Mammary epithelial cell (primary cell): Measurements from ENCODE around the gene ZC3H18.

Source experiments
- EZH2 ChIP-seq: IDR thresholded peaks from 2 replicates; pipeline ENCODE4 v1.6.1; 2012; ENCODE audit warnings: low read length, inconsistent platforms, borderline replicate concordance
- TF ChIP-seq, protein P1 (sequence below), 2 donors: IDR thresholded peaks in 1 of 2; conservative IDR thresholded peaks in 1 of 2; 2 replicates each; pipeline ENCODE4 v1.5.1; 2011 to 2012; ENCODE audit warnings: inconsistent platforms in 2 of 2, low read length in 2 of 2, mild to moderate bottlenecking in 2 of 2, control low read depth in 1 of 2, low read depth in 1 of 2; ENCODE audit not compliant: insufficient read depth in 1 of 2; ENCODE audit errors: extremely low read depth in 1 of 2

DNA sequence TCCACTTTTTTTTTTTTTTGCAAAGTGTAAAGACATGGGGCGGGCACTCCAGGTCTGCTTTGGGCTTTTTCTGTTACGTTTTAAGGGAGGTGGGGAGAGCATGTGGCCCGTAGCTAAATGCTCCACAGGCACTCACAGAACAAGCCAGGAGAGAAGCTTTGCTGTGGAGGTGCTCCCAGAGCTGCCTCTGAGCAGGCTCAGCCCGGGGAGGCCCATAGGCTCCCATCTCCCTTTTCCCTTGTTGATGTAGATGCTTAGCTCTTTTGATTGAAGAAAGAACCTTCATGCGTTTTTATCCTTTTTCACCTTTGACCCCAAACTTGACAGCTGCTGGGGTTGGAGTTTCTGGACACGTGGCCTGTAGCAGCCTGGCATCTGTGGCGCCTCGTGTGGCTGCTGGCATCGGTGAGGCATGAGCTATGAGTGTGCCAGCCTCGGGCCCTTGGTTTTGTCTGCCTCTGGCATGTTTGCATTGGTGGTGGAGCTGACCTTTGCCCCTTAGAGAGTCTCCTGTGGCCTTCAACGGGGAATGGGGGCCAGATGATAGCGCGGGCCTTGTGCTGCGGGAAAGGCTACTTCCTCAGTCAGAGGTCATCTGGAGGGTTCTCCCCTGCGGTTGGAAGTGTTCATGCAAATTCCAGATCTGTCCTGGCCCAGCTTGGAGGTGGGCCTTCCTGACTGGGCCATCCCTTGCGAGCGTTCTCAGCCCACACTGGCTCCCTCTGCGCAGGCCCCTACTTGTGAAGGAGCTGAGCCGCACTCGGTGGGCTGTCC lies 48.2 kb downstream of the ZC3H18 start:
- TF ChIP-seq, protein P1, sequence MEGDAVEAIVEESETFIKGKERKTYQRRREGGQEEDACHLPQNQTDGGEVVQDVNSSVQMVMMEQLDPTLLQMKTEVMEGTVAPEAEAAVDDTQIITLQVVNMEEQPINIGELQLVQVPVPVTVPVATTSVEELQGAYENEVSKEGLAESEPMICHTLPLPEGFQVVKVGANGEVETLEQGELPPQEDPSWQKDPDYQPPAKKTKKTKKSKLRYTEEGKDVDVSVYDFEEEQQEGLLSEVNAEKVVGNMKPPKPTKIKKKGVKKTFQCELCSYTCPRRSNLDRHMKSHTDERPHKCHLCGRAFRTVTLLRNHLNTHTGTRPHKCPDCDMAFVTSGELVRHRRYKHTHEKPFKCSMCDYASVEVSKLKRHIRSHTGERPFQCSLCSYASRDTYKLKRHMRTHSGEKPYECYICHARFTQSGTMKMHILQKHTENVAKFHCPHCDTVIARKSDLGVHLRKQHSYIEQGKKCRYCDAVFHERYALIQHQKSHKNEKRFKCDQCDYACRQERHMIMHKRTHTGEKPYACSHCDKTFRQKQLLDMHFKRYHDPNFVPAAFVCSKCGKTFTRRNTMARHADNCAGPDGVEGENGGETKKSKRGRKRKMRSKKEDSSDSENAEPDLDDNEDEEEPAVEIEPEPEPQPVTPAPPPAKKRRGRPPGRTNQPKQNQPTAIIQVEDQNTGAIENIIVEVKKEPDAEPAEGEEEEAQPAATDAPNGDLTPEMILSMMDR (conservative IDR thresholded peaks at IDR 0.05 in 1 of 2, IDR thresholded peaks at IDR 0.05 in 1 of 2; ENCODE audit: extremely low read depth in 1 of 2, insufficient read depth in 1 of 2, low read depth in 1 of 2, low read length in 2 of 2): no peak
- no peak for TF ChIP-seq EZH2
